Keratinocyte (primary cell): ENCODE results near the gene NCAPD3. TPM values are rescaled to one million over a fixed set of nuclear protein-coding genes. Genes with fewer than 3 reads are reported as not detected.
A peak's percentile ranks its signal among the peaks of the same experiment; 100 is the strongest.

Source experiments
- DNase-seq: peaks from one replicate; pipeline ENCODE4 v3.0.0-alpha.2; 2011; ENCODE audit warnings: low read depth, missing footprints, low spot score
- FAIRE-seq: peaks from 2 replicates; lab custom pipeline; 2011; peaks lifted over from hg19 to GRCh38; lab: Jason Lieb, UNC
- H2AFZ ChIP-seq: 2 replicates; pipeline ENCODE4 v1.6.0; 2012; ENCODE audit warnings: low read length, control low read depth, inconsistent platforms; ENCODE audit not compliant: control insufficient read depth
- H3K27ac ChIP-seq: 2 replicates; pipeline ENCODE4 v1.5.1; 2011; ENCODE audit warnings: low read length; ENCODE audit not compliant: control insufficient read depth, insufficient read depth
- H3K27me3 ChIP-seq: 3 replicates; pipeline ENCODE4 v1.6.0; 2011; ENCODE audit warnings: low read length; ENCODE audit not compliant: control insufficient read depth, insufficient read depth; ENCODE audit errors: extremely low read depth
- H3K36me3 ChIP-seq, 2 experiments: 2 replicates in 1 of 2; 3 replicates in 1 of 2; pipeline ENCODE4 v1.5.1; 2011; ENCODE audit warnings: low read length in 2 of 2, mild to moderate bottlenecking in 1 of 2; ENCODE audit not compliant: control insufficient read depth in 2 of 2, insufficient read depth in 2 of 2; ENCODE audit errors: extremely low read depth in 1 of 2
- H3K4me1 ChIP-seq: 3 replicates; pipeline ENCODE4 v1.5.1; 2011; ENCODE audit warnings: low read length; ENCODE audit not compliant: control insufficient read depth, insufficient read depth; ENCODE audit errors: extremely low read depth
- H3K4me2 ChIP-seq: 3 replicates; pipeline ENCODE4 v1.6.0; 2011; ENCODE audit warnings: low read depth, low read length; ENCODE audit not compliant: control insufficient read depth, insufficient read depth; ENCODE audit errors: extremely low read depth
- H3K4me3 ChIP-seq, 3 experiments: fragments of 200-600 bp in 1 of 3; sonication (generic) in 1 of 3; 2 replicates in 2 of 3; 3 replicates in 1 of 3; pipeline ENCODE4 v1.5.1; 2011 to 2016; ENCODE audit warnings: low read length in 3 of 3, mild to moderate bottlenecking in 3 of 3, control low read depth in 2 of 3, inconsistent platforms in 1 of 3, low read depth in 1 of 3, mixed read lengths in 1 of 3, mixed run types in 1 of 3, moderate library complexity in 1 of 3; ENCODE audit not compliant: control insufficient read depth in 2 of 3, insufficient read depth in 2 of 3; ENCODE audit errors: extremely low read depth in 1 of 3
- H3K79me2 ChIP-seq: 2 replicates; pipeline ENCODE4 v1.6.0; 2012; ENCODE audit warnings: low read length; ENCODE audit not compliant: control insufficient read depth, insufficient read depth
- H3K9ac ChIP-seq: 3 replicates; pipeline ENCODE4 v1.6.0; 2011; ENCODE audit warnings: low read length; ENCODE audit not compliant: control insufficient read depth, insufficient read depth; ENCODE audit errors: extremely low read depth
- H3K9me1 ChIP-seq: 3 replicates; pipeline ENCODE4 v1.6.0; 2011; ENCODE audit warnings: low read length; ENCODE audit not compliant: control insufficient read depth, insufficient read depth; ENCODE audit errors: extremely low read depth
- H3K9me3 ChIP-seq: 2 replicates; pipeline ENCODE4 v1.5.1; 2012; ENCODE audit warnings: low read depth, low read length; ENCODE audit not compliant: control insufficient read depth
- H4K20me1 ChIP-seq: 3 replicates; pipeline ENCODE4 v1.6.0; 2011; ENCODE audit warnings: low read length; ENCODE audit not compliant: control insufficient read depth, insufficient read depth; ENCODE audit errors: extremely low read depth
- EZH2 ChIP-seq: IDR thresholded peaks from one replicate; pipeline ENCODE4 v1.6.1; 2012; ENCODE audit warnings: inconsistent platforms, mild to moderate bottlenecking, low read length, moderate library complexity
- dilution Hi-C: fragments of 300-500 bp; cut with MboI; formaldehyde crosslinking; loops from one replicate; pipeline ENCODE4 v1.7.0; 2020; ENCODE audit warnings: low sequenced_read_pairs; ENCODE audit not compliant: extremely low pct_ligation_motif_present
- polyA plus RNA-seq, 5 experiments: library from polyadenylated mRNA; depleted of rRNA in 3 of 5; stranded (reverse) in 3 of 5; stranded (forward) in 1 of 5; unstranded in 1 of 5; fragments of >200 nt; gene quantifications; 1 replicate in 1 of 5; 2 replicates in 3 of 5; 3 replicates in 1 of 5; pipeline versions ENCODE4 v1.2.1 to v1.2.3, GENCODE V29; 2011 to 2012; ENCODE audit warnings: missing spikeins in 2 of 5, low read depth in 1 of 5, low replicate concordance in 1 of 5
- TF ChIP-seq, protein P1 (sequence below), 3 experiments: IDR thresholded peaks in 1 of 3; conservative IDR thresholded peaks in 1 of 3; optimal IDR thresholded peaks in 1 of 3; 2 replicates in 2 of 3; 3 replicates in 1 of 3; pipeline versions ENCODE3 to v1.5.1; 2011; ENCODE audit warnings: low read length in 3 of 3, mild to moderate bottlenecking in 3 of 3, moderate library complexity in 2 of 3, control low read depth in 1 of 3, inconsistent platforms in 1 of 3; ENCODE audit not compliant: insufficient read depth in 2 of 3; ENCODE audit errors: extremely low read depth in 1 of 3

Gene NCAPD3
- polyA plus RNA-seq, 1 donor (not counting 4 experiments of a cell fraction or from before 2014, with no cell fraction given): 23.0 TPM

DNA sequence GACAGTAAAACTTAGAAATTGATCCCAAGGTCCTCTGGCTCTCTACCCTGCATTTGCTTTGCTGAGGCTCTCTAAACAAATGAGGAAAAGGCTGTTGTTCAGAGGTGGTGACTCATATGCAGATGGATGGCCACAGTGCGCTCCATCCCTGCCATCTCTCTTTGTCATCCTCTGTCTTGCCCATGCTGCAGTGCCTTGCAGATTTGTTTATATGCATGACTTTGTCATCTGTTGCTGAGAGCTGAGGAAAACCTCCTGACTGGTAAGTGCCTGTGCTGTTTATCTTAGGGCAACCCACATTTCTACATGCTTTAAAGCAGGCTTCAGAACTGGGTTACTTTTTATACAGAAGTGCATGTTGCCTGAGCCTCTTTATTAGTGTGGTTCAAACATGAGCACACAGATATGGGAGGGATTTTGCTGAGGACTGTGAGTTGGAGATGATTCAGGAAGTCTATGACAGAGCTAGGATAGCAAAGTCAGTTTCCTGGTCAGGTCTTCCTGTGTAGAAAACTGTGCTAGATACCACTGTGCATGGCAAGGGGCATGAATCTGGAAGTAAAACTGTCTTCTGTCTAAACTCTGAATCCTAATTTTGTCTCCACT is 97.4 kb downstream of the NCAPD3 start:
- DNase-seq (no peak), FAIRE-seq (peak; percentile 92)
- peaks cover 7% of the 10 kb centered on the region for H3K27me3 ChIP-seq
- no peak overlapping the region for H3K9ac ChIP-seq
- H3K9me1 ChIP-seq: no peaks in the 10 kb centered on the region
- H3K79me2 ChIP-seq: no peaks in the 10 kb centered on the region
- no peak overlapping the region for H2AFZ ChIP-seq
- no peaks in the 10 kb centered on the region for H3K9me3 ChIP-seq
- TF ChIP-seq, protein P1, sequence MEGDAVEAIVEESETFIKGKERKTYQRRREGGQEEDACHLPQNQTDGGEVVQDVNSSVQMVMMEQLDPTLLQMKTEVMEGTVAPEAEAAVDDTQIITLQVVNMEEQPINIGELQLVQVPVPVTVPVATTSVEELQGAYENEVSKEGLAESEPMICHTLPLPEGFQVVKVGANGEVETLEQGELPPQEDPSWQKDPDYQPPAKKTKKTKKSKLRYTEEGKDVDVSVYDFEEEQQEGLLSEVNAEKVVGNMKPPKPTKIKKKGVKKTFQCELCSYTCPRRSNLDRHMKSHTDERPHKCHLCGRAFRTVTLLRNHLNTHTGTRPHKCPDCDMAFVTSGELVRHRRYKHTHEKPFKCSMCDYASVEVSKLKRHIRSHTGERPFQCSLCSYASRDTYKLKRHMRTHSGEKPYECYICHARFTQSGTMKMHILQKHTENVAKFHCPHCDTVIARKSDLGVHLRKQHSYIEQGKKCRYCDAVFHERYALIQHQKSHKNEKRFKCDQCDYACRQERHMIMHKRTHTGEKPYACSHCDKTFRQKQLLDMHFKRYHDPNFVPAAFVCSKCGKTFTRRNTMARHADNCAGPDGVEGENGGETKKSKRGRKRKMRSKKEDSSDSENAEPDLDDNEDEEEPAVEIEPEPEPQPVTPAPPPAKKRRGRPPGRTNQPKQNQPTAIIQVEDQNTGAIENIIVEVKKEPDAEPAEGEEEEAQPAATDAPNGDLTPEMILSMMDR (optimal IDR thresholded peaks at IDR 0.05 in 1 of 3, IDR thresholded peaks at IDR 0.05 in 1 of 3, conservative IDR thresholded peaks at IDR 0.05 in 1 of 3; ENCODE audit: extremely low read depth in 1 of 3, insufficient read depth in 2 of 3, low read length in 3 of 3): no peak
- no peak for TF ChIP-seq EZH2
- dilution Hi-C loops: no loop called here
- no peaks in the 10 kb centered on the region for H3K36me3 ChIP-seq
- peak overlapping the region; percentile 23 for H3K4me2 ChIP-seq
- H3K4me1 ChIP-seq: peaks cover 21% of the 10 kb centered on the region
- no peaks in the 10 kb centered on the region for H4K20me1 ChIP-seq
- no peak overlapping the region for H3K27ac ChIP-seq
- no peak overlapping the region for H3K4me3 ChIP-seq

DNA sequence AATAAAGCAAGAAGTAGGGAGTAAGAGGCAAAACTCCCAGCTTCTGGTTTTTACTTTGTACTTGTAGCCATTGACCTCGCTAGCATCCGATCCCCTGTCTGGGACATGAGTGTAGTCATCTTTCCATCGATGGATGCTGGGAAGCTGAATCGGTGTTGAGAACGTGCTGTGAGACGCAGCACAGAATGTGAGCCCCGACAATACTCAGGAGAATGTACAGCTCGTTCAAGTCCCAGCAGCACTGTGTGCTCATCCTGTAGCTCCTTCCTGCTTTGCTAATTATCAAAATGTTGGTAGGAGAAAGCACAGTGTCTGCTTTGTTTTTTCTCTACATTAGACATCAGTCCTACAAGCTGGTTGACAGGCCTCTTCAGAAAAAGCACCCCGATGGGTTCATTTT is 98.3 kb downstream of the NCAPD3 start:
- Histone ChIP-seq H3K9me1 (no peaks in the 10 kb centered on the region), H3K4me2 (peak overlapping the region; percentile 77), H3K9ac (no peak overlapping the region), H3K36me3 (no peaks in the 10 kb centered on the region), H3K79me2 (no peaks in the 10 kb centered on the region), H3K27me3 (peaks cover 7% of the 10 kb centered on the region), H3K27ac (no peak overlapping the region), H2AFZ (no peak overlapping the region), H3K9me3 (no peaks in the 10 kb centered on the region), H4K20me1 (no peaks in the 10 kb centered on the region), H3K4me1 (peaks cover 29% of the 10 kb centered on the region), H3K4me3 (no peak overlapping the region)
- TF ChIP-seq, protein P1 (optimal IDR thresholded peaks at IDR 0.05 in 1 of 3, IDR thresholded peaks at IDR 0.05 in 1 of 3, conservative IDR thresholded peaks at IDR 0.05 in 1 of 3; ENCODE audit: extremely low read depth in 1 of 3, insufficient read depth in 2 of 3, low read length in 3 of 3): no peak
- peak; percentile 32 for TF ChIP-seq EZH2
- DNase-seq (no peak), FAIRE-seq (peak; percentile 5)
- dilution Hi-C loops: no loop called here
